OCI-LY1 (cell line): ENCODE measurements around the gene OR5H2.
"Not testable (repeated sequence)": the region's sequence is repeated elsewhere in the genome, so short reads cannot be mapped to it uniquely, and the experiment has no call there.

ENCODE experiments used
- H2AFZ ChIP-seq: fragments of 200-600 bp; sonication (generic), shearing (Covaris generic); 2 replicates; pipeline ENCODE4 v1.6.0; 2014; ENCODE audit warnings: antibody characterized with exemption, mild to moderate bottlenecking, low read length
- H3F3A ChIP-seq: fragments of 200-600 bp; sonication (generic), shearing (Covaris generic); 2 replicates; pipeline ENCODE4 v1.6.0; 2014; ENCODE audit warnings: mild to moderate bottlenecking, antibody characterized with exemption, low read length, moderate library complexity; ENCODE audit not compliant: insufficient read depth
- H3K27ac ChIP-seq: fragments of 200-600 bp; sonication (generic); 2 replicates; pipeline ENCODE4 v1.5.1; 2014; ENCODE audit warnings: low read length, mixed run types, mild to moderate bottlenecking, low read depth; ENCODE audit not compliant: poor library complexity, severe bottlenecking
- H3K27me3 ChIP-seq: fragments of 200-600 bp; sonication (generic); 2 replicates; pipeline ENCODE4 v1.6.0; 2014; ENCODE audit warnings: antibody characterized with exemption, mild to moderate bottlenecking, low read length, moderate library complexity; ENCODE audit not compliant: insufficient read depth
- H3K36me3 ChIP-seq: fragments of 200-600 bp; sonication (generic); 2 replicates; pipeline ENCODE4 v1.6.1; 2014; ENCODE audit warnings: mild to moderate bottlenecking, antibody characterized with exemption, low read length, moderate library complexity, mixed read lengths; ENCODE audit not compliant: insufficient read depth
- H3K4me1 ChIP-seq: fragments of 200-600 bp; sonication (generic); 2 replicates; pipeline ENCODE4 v1.5.1; 2014; ENCODE audit warnings: mild to moderate bottlenecking, low read length, moderate library complexity; ENCODE audit not compliant: insufficient read depth, severe bottlenecking
- H3K4me2 ChIP-seq: fragments of 200-600 bp; sonication (generic), shearing (Covaris generic); 2 replicates; pipeline ENCODE4 v1.6.1; 2014; ENCODE audit warnings: low read length
- H3K4me3 ChIP-seq: fragments of 200-600 bp; sonication (generic); 2 replicates; pipeline ENCODE4 v1.5.1; 2014; ENCODE audit warnings: low read length, low read depth, mild to moderate bottlenecking, mixed read lengths; ENCODE audit not compliant: poor library complexity, severe bottlenecking
- H3K79me2 ChIP-seq: fragments of 200-600 bp; shearing (Covaris generic); 2 replicates; pipeline ENCODE4 v1.6.1; 2016; ENCODE audit warnings: mixed run types, low read length, mixed read lengths; ENCODE audit not compliant: insufficient read depth
- H3K9ac ChIP-seq: fragments of 200-600 bp; sonication (generic), shearing (Covaris generic); 2 replicates; pipeline ENCODE4 v1.6.1; 2014; ENCODE audit warnings: mild to moderate bottlenecking, low read length, mixed read lengths
- H3K9me2 ChIP-seq: fragments of 200-600 bp; sonication (generic), shearing (Covaris generic); 2 replicates; pipeline ENCODE4 v1.6.1; 2014; ENCODE audit warnings: low read depth, mild to moderate bottlenecking, low read length, mixed read lengths
- H3K9me3 ChIP-seq: fragments of 200-600 bp; shearing (Covaris generic); 2 replicates; pipeline ENCODE4 v1.6.1; 2014; ENCODE audit warnings: low read length, mixed read lengths
- H4K20me1 ChIP-seq: fragments of 200-600 bp; sonication (generic), shearing (Covaris generic); 2 replicates; pipeline ENCODE4 v1.6.0; 2016; ENCODE audit warnings: mild to moderate bottlenecking, low read length; ENCODE audit not compliant: insufficient read depth
- EZH2 ChIP-seq: fragments of 200-600 bp; sonication (generic), shearing (Covaris generic); IDR thresholded peaks from 2 replicates; pipeline ENCODE4 v1.8.0; 2017; ENCODE audit warnings: borderline replicate concordance, mixed run types, mild to moderate bottlenecking, antibody characterized with exemption, low read length, moderate library complexity, mixed read lengths
- TF ChIP-seq, protein P1 (sequence below): fragments of 200-600 bp; sonication (generic), shearing (Covaris generic); IDR thresholded peaks from 2 replicates; pipeline ENCODE4 v1.5.1; 2017; ENCODE audit warnings: mild to moderate bottlenecking, antibody characterized with exemption, low read length, moderate library complexity, mixed read lengths

OR5H2 gene

DNA sequence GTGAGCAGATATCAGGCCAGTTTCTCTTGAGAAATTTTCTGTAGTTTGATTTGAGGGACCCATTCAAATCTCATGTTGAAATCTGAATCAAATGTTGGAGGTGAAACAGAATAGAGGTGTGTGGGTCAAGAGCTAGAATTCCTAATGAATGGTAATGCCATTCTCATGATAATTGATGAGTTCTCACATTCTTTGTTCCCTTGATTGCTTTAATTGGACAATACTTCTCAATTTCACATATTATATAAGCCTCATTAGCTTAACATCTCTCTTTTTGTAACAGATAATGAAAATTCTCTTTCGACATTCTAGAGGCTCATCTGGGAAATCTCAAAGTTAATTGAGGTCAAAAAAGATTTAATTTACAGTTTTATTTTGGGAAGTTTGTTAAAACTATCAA lies 40.1 kb upstream of the OR5H2 start:
- no peak overlapping the region for H3K4me2 ChIP-seq

DNA sequence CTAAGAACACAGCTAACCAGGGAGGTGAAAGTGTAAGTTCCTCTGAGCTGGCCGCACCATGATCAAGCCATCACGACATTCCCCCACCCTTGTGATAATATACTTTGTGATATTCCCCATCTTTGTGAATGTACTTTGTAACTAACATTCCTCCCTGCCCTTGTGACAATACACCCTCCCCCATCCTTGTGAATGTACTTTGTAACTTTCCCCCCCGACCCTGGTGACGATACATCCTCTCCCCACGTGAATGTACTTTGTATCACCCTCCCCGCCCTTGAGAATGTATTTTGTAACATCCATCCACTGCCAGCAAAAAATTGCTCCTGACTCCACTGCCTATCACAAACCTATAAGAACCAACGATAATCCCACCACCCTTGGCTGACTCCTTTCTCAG lies 38.5 kb upstream of the OR5H2 start:
- Histone ChIP-seq H3K4me1 (no peaks in the 10 kb centered on the region), H3K36me3 (no peaks in the 10 kb centered on the region), H3K9me3 (no peaks in the 10 kb centered on the region), H3K4me3 (no peak overlapping the region), H3K4me2 (no peak overlapping the region), H2AFZ (no peak overlapping the region), H3K27me3 (no peaks in the 10 kb centered on the region), H3K79me2 (no peaks in the 10 kb centered on the region), H3K9ac (no peak overlapping the region), H3K27ac (no peak overlapping the region), H3K9me2 (no peaks in the 10 kb centered on the region), H3F3A (no peaks in the 10 kb centered on the region), H4K20me1 (no peaks in the 10 kb centered on the region)
- TF ChIP-seq, protein P1, sequence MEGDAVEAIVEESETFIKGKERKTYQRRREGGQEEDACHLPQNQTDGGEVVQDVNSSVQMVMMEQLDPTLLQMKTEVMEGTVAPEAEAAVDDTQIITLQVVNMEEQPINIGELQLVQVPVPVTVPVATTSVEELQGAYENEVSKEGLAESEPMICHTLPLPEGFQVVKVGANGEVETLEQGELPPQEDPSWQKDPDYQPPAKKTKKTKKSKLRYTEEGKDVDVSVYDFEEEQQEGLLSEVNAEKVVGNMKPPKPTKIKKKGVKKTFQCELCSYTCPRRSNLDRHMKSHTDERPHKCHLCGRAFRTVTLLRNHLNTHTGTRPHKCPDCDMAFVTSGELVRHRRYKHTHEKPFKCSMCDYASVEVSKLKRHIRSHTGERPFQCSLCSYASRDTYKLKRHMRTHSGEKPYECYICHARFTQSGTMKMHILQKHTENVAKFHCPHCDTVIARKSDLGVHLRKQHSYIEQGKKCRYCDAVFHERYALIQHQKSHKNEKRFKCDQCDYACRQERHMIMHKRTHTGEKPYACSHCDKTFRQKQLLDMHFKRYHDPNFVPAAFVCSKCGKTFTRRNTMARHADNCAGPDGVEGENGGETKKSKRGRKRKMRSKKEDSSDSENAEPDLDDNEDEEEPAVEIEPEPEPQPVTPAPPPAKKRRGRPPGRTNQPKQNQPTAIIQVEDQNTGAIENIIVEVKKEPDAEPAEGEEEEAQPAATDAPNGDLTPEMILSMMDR = no peak
- no peak for TF ChIP-seq EZH2

More for the DNA sequence above, 40.1 kb upstream of the OR5H2 start:
- H3K27ac ChIP-seq = no peak overlapping the region
- H3K9me2 ChIP-seq = no peaks in the 10 kb centered on the region
- TF ChIP-seq, protein P1 = no peak
- H3F3A ChIP-seq = no peaks in the 10 kb centered on the region
- no peaks in the 10 kb centered on the region for H3K4me1 ChIP-seq
- H3K9ac ChIP-seq = no peak overlapping the region
- no peaks in the 10 kb centered on the region for H3K27me3 ChIP-seq
- H3K4me3 ChIP-seq = no peak overlapping the region
- no peak overlapping the region for H2AFZ ChIP-seq
- no peaks in the 10 kb centered on the region for H4K20me1 ChIP-seq
- no peaks in the 10 kb centered on the region for H3K9me3 ChIP-seq
- no peaks in the 10 kb centered on the region for H3K79me2 ChIP-seq
- H3K36me3 ChIP-seq = no peaks in the 10 kb centered on the region

DNA sequence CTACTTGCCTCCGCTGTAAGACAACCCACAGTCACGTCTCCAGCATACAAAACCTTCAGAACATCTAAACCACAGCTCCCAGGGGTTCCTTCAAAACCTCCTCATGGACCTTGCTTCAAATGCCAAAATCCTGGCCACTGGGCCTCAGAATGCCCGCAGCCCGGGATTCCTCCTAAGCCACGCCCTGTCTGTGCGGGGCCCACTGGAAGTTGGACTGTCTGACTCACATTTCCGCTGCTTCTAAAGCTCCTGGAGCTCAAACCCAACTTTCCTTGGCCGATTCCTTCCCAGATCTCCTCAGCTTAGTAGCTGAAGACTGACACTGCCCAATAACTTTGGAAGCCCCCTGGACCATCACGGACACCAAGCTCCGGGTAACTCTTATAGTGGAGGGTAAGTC lies 36.2 kb upstream of the OR5H2 start:
- no peaks in the 10 kb centered on the region for H4K20me1 ChIP-seq
- no peak overlapping the region for H2AFZ ChIP-seq
- no peaks in the 10 kb centered on the region for H3K4me1 ChIP-seq
- H3F3A ChIP-seq = no peaks in the 10 kb centered on the region
- H3K9me3 ChIP-seq = no peaks in the 10 kb centered on the region
- no peaks in the 10 kb centered on the region for H3K79me2 ChIP-seq
- no peak overlapping the region for H3K4me2 ChIP-seq
- no peaks in the 10 kb centered on the region for H3K9me2 ChIP-seq
- no peak overlapping the region for H3K4me3 ChIP-seq
- no peak overlapping the region for H3K27ac ChIP-seq
- no peak for TF ChIP-seq EZH2
- TF ChIP-seq, protein P1 = no peak
- no peaks in the 10 kb centered on the region for H3K36me3 ChIP-seq
- no peak overlapping the region for H3K9ac ChIP-seq
- no peaks in the 10 kb centered on the region for H3K27me3 ChIP-seq

DNA sequence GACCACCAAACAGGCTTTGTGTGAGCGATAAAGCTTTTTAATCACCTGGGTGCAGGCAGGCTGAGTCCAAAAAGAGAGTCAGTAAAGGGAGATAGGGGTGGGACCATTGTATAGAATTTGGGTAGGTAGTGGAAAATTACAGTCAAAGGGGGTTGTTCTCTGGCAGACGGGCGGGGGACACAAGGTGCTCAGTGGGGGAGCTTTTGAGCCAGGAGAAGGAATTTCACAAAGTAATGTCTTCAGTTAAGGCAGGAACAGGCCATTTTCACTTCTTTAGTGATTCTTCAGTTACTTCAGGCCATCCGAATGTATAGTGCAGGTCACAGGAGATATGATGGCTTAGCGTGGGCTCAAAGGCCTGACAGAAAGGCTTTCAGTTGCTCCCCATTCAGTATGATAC lies 26.3 kb upstream of the OR5H2 start:
- not testable (repeated sequence) for H4K20me1 ChIP-seq, H3K9ac ChIP-seq, H3K9me2 ChIP-seq, H3K36me3 ChIP-seq, H2AFZ ChIP-seq, H3K4me3 ChIP-seq, H3K4me2 ChIP-seq, H3K9me3 ChIP-seq, H3K79me2 ChIP-seq, H3K27me3 ChIP-seq, H3K27ac ChIP-seq, H3F3A ChIP-seq, H3K4me1 ChIP-seq
